IPS-15b (cell line): ENCODE data around the gene ANKH.
"Not testable (repeated sequence)": the region's sequence is repeated elsewhere in the genome, so short reads cannot be mapped to it uniquely, and the experiment has no call there.

Experiments
- H3K27me3 ChIP-seq: one replicate; pipeline ENCODE4 v1.6.1; 2013; ENCODE audit warnings: low read length; ENCODE audit not compliant: control insufficient read depth, insufficient read depth
- H3K36me3 ChIP-seq: one replicate; pipeline ENCODE4 v1.6.1; 2013; ENCODE audit warnings: low read length; ENCODE audit not compliant: control insufficient read depth, insufficient read depth
- H3K4me1 ChIP-seq: one replicate; pipeline ENCODE4 v1.6.1; 2013; ENCODE audit warnings: mild to moderate bottlenecking, low read length; ENCODE audit not compliant: control insufficient read depth, insufficient read depth
- H3K4me3 ChIP-seq: one replicate; pipeline ENCODE4 v1.5.1; 2013; ENCODE audit warnings: low read depth, low read length
- H3K9ac ChIP-seq: one replicate; pipeline ENCODE4 v1.6.1; 2013; ENCODE audit warnings: low read depth, mild to moderate bottlenecking, low read length
- H3K9me3 ChIP-seq: one replicate; pipeline ENCODE4 v1.6.1; 2013; ENCODE audit warnings: mild to moderate bottlenecking, low read length; ENCODE audit not compliant: control insufficient read depth, insufficient read depth

The ANKH gene

DNA sequence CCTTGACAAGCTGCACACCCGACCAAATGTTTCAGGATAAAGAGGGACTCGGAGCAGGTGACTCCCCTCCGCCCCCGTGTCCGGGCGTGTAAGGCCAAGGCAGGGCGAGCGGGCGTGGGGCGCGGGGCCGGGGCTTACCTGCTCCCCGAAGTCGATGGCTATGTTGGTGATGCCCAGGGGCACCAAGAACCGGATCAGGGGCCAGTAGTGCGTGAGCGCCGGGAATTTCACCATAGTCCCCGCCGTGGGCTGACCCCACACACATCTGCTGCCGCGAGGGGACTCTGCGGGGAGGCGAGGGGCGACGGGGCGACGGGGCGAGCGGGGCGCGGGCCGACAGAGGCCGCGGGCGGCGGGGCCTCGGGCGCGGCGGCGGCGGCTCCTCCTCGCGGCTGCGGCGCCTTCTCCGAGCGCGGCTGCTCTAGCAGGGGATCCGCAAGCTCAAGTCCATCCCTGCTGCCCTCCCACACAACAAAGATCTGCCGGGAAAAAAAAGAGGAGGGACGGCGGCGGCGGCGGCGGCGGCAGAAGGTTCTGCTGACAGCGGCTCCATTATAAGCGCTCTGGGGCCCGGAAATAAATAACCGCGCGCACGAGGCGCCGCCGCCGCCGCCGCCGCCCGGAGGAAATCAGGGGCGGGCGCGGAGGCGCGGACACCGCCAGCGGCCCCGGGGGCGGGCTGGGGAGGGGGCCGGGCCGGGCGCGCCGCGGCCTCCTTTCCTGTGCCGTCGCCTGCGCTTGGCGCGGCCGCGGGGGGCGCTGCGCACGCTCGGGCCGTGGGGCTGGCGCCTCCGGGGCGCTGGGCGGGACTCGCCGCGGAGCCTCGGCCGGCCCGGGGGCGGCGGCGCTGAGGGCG lies at the start of gene ANKH:
TSS of gene ANKH (minus strand) at position 565 of the 856 bp plus-strand sequence. CDS start at position 234, 331 bp downstream.
- peaks cover 39% of the 10 kb centered on the region for H3K27me3 ChIP-seq
- H3K9ac ChIP-seq, result no peak within 1 kb of the TSS
- H3K4me1 ChIP-seq, result peaks cover 6% of the 10 kb centered on the region
- H3K4me3 ChIP-seq, result peak within 1 kb of the TSS; percentile 55
- H3K36me3 ChIP-seq, result no peaks in the 10 kb centered on the region
- no peaks in the 10 kb centered on the region for H3K9me3 ChIP-seq

DNA sequence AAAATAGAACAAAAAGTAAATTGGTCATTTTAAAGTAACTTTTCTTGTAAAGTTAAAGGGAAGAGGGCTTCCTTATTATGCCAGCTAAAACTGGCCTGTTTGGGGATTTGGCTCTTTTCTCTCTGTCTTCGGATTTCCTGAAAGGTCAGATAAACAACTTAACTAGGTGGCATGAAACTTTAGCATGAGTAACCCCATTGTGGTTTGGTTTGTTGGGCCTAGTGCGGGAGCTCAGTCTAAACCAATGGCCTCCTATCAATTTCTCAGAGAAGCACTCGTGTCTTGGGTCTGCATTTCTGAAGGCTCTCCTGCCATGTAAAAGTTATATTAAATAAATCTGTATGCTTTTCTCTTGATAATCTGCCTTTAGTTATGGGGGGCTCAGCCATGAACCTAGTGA lies 48.5 kb upstream of the ANKH start:
- no peaks in the 10 kb centered on the region for H3K27me3 ChIP-seq
- no peak overlapping the region for H3K9ac ChIP-seq
- H3K4me3 ChIP-seq, result no peak overlapping the region
- no peaks in the 10 kb centered on the region for H3K36me3 ChIP-seq
- no peaks in the 10 kb centered on the region for H3K4me1 ChIP-seq
- no peaks in the 10 kb centered on the region for H3K9me3 ChIP-seq

DNA sequence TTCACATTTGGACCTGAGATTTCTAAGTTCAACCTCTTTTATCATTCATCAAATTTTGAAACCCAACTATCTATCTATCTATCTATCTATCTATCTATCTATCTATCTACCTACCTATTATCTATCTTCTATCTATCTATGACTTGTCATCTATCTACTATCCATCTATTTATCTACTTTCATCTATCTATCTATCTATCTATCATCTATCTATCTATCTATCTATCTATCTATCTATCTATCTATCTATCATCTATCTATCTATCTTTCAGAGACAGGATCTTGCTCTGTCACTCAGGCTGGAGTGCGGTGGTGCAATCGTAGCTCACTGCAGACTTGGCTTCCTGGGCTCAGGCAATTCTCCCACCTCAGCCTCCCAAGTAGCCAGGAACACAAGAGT lies 47.5 kb upstream of the ANKH start:
- not testable (repeated sequence) for H3K36me3 ChIP-seq, H3K9ac ChIP-seq, H3K4me3 ChIP-seq, H3K9me3 ChIP-seq, H3K4me1 ChIP-seq, H3K27me3 ChIP-seq

DNA sequence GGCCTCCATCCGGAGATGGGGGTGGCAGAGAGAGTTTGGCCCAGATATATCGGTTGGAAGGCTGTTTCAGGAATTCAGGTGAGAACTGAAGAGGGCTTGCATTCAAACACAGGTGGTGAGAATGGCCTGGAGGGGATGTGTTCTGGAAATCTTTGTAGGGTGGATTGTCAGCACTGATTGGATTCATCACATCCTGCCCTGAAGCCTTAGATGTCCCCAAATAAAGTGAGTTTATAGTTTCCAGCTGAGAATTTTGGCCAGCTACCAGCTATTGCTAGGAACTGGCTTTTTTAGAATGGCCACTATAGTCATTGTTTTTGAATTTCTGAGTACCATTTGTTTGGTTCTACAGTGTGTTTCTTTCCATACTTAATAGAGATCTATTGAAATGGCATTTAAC lies 46.1 kb upstream of the ANKH start:
- H3K36me3 ChIP-seq, result no peaks in the 10 kb centered on the region

DNA sequence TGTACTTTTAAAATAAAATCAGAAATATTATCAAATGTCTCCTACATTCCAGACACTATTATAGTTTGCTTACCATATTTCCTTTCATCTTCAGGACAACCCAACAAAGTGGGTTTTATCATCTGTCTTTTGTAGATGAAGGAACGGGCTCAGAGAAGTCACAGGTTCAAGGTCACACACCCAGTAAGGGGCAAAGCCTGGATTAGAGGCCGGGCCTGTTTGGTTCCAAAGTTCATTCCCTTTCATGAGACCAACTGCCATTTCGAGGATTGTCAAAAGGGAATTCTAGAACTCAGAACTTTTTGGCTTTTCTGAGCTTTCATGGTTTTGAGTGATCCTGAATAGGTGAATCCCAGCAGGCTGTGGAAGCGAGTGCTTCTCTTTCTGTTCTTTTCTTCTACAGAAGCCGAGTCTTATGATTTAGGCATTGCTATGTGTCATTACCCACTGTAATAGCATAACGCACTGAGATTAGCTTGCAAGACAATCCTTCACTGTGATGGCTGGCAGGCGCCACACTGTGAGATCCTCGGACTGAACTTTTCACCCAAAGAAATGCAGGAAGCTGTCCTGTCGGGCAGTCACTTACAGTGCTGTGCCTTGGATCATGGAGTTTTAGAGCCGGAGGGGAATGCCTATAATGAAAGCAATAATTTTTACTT lies 43.8 kb upstream of the ANKH start:
- no peaks in the 10 kb centered on the region for H3K36me3 ChIP-seq
- H3K27me3 ChIP-seq, result no peaks in the 10 kb centered on the region
- H3K4me1 ChIP-seq, result no peaks in the 10 kb centered on the region
- no peaks in the 10 kb centered on the region for H3K9me3 ChIP-seq
- no peak overlapping the region for H3K4me3 ChIP-seq
- no peak overlapping the region for H3K9ac ChIP-seq

More for the DNA sequence above, 46.1 kb upstream of the ANKH start:
- Histone ChIP-seq H3K9me3 (no peaks in the 10 kb centered on the region), H3K27me3 (no peaks in the 10 kb centered on the region), H3K4me3 (no peak overlapping the region), H3K4me1 (no peaks in the 10 kb centered on the region), H3K9ac (no peak overlapping the region)

DNA sequence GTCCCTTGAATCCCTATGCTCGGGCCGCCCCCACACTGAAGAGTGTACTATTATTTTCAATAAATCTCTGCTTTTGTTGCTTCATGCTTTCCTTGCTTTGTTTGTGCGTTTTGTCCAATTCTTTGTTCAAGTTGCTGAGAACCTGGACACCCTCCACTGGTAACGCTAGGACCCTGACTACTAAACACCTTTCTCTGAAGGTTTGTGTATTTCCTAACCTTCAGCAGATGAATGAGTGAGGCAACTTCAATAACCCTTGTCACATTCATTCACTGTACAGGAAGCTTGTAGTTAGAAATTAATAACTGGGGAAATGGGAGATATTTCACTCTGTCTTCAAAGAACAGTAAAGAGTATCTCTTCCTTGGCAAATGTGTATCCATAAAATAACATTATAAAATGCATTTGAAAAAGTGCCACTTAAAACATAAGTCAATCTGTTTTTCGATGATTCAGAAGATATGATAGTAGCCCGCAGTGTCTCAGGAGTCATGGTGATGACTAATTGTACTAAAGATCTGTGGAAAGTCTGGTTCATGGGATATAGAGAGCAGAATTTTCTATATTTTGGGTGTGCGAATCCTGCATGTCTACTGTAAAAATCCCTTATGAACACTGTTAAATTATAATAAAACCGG lies 43.2 kb upstream of the ANKH start:
- Histone ChIP-seq H3K27me3 (no peaks in the 10 kb centered on the region), H3K4me3 (no peak overlapping the region), H3K9me3 (no peaks in the 10 kb centered on the region), H3K9ac (no peak overlapping the region), H3K4me1 (no peaks in the 10 kb centered on the region), H3K36me3 (no peaks in the 10 kb centered on the region)

DNA sequence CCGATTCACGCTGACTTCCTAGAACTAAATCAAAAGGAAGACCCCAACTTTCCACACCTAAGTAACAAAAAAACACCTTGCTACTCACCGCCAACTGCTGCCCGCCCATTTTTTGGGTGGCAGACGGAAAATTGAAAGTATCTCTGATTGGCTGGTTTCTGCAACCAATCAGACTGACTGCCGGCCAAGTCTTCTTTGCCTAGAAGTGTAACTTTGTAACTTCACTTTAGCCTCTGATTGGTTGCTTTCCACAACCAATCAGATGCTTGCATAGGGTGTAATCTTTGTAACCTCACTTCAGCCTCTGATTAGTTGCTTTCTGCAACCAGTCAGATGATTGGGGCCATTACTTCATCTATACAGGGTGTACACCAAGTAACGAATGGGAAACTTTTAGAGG lies 42.6 kb upstream of the ANKH start:
- H3K4me3 ChIP-seq, result no peak overlapping the region
- H3K9me3 ChIP-seq, result no peaks in the 10 kb centered on the region
- no peak overlapping the region for H3K9ac ChIP-seq
- H3K36me3 ChIP-seq, result no peaks in the 10 kb centered on the region
- no peaks in the 10 kb centered on the region for H3K4me1 ChIP-seq
- H3K27me3 ChIP-seq, result no peaks in the 10 kb centered on the region

DNA sequence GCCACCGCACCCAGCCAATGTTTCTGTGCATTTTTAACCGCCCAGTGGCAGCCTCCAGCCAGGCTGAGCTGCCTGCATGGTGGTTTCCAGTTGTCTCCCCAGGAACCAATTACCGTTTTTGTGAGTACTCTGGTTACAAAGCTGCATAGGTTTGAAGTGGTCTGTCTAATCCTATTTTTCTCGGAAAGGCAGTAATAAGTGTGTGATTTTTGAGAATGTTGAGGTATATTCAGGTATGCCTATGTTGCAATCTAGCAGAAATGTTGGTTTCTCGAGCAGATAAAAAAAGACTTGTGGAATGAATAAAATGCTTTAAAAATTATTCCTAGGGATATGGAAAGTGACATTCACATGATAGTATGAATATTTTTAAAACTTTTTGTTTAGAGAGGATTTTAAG lies 41.5 kb upstream of the ANKH start:
- Histone ChIP-seq H3K9ac (no peak overlapping the region), H3K9me3 (no peaks in the 10 kb centered on the region), H3K36me3 (no peaks in the 10 kb centered on the region), H3K4me1 (no peaks in the 10 kb centered on the region), H3K27me3 (no peaks in the 10 kb centered on the region), H3K4me3 (no peak overlapping the region)

DNA sequence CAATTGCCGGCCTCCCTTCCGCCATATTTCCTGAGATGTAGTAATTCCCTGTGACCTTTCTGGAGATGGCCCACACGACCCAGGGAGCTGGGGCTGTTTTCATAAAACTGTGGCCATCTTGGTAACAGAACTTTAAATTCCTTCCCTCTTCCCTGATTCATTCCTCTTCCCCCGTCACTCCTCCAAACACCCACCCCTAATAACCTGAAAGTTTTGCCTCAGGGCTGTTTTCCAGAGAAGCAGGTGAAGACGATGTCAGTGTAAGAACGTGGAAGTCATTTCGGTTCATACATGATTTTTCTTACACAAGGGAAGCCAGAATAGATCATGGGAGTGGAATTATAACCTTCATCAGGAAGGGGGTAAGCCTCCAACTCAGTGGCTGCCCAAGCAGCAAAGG lies 40.6 kb upstream of the ANKH start:
- Histone ChIP-seq H3K9me3 (no peaks in the 10 kb centered on the region), H3K4me1 (no peaks in the 10 kb centered on the region), H3K27me3 (no peaks in the 10 kb centered on the region), H3K36me3 (no peaks in the 10 kb centered on the region), H3K4me3 (no peak overlapping the region), H3K9ac (no peak overlapping the region)

DNA sequence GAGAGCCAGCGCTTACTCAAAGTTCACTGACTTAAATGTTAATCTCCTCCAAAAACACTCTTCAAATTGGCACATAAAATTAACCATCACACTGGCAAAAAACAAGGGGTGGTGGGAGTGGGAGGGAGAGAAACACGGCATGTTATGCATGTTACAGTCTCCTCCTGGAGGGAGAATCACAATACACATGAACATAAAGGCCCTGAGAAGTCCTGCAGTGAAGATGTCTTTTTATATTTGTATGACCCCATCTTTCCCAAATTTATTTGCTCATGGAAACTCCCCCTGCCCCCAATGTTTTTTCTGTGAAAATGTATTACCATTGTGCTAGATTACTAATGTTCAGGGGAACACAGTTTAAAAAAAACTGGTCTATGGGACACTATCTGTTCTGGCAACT lies 37.8 kb upstream of the ANKH start:
- H3K27me3 ChIP-seq, result no peaks in the 10 kb centered on the region
- H3K9me3 ChIP-seq, result no peaks in the 10 kb centered on the region
- H3K4me1 ChIP-seq, result no peaks in the 10 kb centered on the region
- H3K4me3 ChIP-seq, result no peak overlapping the region
- no peak overlapping the region for H3K9ac ChIP-seq
- H3K36me3 ChIP-seq, result no peaks in the 10 kb centered on the region

DNA sequence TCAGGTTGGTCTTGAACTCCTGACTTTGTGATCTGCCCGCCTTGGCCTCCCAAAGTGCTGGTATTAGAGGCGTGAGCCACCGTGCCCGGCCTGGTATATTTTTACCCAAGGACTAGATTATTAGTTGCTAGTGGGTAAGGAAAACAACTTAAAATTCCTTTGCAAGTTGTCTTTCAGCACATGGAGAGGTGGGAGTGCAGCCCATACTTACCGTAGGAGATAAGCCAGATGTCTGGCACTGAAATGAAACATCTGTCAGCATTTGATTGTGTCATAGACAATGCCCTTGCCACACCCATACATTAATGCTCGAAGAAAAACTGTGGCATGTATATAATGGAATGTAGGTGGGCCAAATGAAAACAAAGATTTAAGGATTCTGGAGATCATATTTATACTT lies 36.6 kb upstream of the ANKH start:
- Histone ChIP-seq H3K9me3 (no peaks in the 10 kb centered on the region), H3K4me1 (no peaks in the 10 kb centered on the region), H3K4me3 (no peak overlapping the region), H3K9ac (no peak overlapping the region), H3K36me3 (no peaks in the 10 kb centered on the region), H3K27me3 (no peaks in the 10 kb centered on the region)

DNA sequence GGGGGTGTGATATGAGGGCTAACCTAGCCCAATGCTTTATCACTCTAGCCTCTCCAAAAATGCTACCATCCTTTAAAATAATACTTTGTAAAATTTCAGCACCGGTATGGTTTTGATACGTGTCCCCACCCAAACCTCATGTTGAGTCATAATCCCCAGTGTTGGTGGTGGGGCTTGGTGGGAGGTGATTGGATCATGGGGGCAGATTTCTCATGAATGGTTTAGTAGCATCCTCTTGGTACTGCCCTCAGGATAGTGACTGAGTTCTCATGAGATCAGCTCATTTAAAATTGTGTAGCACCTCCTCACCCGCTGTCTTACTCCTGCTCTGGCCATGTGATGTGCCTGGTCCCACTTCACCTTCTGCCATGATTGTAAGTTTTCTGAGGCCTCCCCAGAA lies 35.0 kb upstream of the ANKH start:
- Histone ChIP-seq H3K36me3 (no peaks in the 10 kb centered on the region), H3K4me3 (no peak overlapping the region), H3K27me3 (no peaks in the 10 kb centered on the region), H3K9me3 (no peaks in the 10 kb centered on the region), H3K9ac (no peak overlapping the region), H3K4me1 (no peaks in the 10 kb centered on the region)
